ENCODE results near the gene SAMD4A. TPM values are rescaled to one million over a fixed set of nuclear protein-coding genes. Genes with fewer than 3 reads are reported as not detected.

The SAMD4A gene
- total and polyA plus RNA-seq, 2 of the 4 experiments (the other 2 are of a cell fraction), result 22.9 to 38.2 TPM

DNA sequence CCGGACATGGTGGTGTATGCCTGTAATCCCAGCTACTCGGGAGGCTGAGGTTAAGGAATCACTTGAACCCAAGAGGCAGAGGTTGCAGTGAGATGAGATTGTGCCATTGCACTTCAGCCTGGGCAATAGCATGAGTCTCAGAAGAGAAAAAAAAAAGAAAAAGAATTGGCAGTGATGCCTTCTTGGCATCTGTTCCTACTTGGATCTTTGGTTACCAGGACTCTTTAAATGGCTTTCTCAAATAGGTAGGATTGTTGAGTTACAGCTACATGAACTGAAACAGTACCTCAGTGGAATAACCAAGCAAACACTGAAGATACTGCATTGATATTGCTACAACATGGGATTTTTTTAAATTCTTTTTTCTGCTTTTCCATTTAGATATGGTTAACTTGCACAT lies 136.8 kb downstream of the SAMD4A start:
- no peak overlapping the region for H2AFZ ChIP-seq (replicated peaks; ENCODE audit: low read length, poor library complexity)
- ATAC-seq (ENCODE audit: low read depth) (no peak), DNase-seq (no peak)
- no peak overlapping the region for H3K4me2 ChIP-seq (ENCODE audit: low read depth, low read length)
- no CpG with 5 or more reads among the region's 2 CpGs for WGBS, 2 experiments (ENCODE audit: extremely low coverage in 2 of 2, insufficient read length in 1 of 2)
- H2BK120ac ChIP-seq (ENCODE audit: low read depth, low read length), result no peak overlapping the region
- H2BK20ac ChIP-seq (ENCODE audit: low read depth, low read length), result no peak overlapping the region
- no peak overlapping the region for H2BK15ac ChIP-seq (ENCODE audit: low read depth, low read length)
- H3K9me1 ChIP-seq (ENCODE audit: insufficient read depth, low read length), result peaks cover 27% of the 10 kb centered on the region
- H3K27me3 ChIP-seq (ENCODE audit: control insufficient read depth, insufficient read depth, low read length), result no peaks in the 10 kb centered on the region
- POLR2A ChIA-PET (ENCODE audit: unreplicated experiment), result no interaction called here
- dilution Hi-C loops (cut with HindIII; ENCODE audit: low sequenced_read_pairs, unreplicated experiment), result no loop called here
- H3K56ac ChIP-seq (ENCODE audit: extremely low read depth, insufficient read depth, low read length), result no peak overlapping the region
- no peak overlapping the region for H2AK5ac ChIP-seq (ENCODE audit: low read depth, low read length)
- no peak overlapping the region for H3K4me3 ChIP-seq (ENCODE audit: insufficient read depth, low read depth, low read length)
- H3K79me1 ChIP-seq (ENCODE audit: low read depth in 1 of 2, low read length in 2 of 2), result peaks cover 71 to 98% of the 10 kb centered on the region in 2 experiments
- no peak overlapping the region for H3K4ac ChIP-seq (ENCODE audit: low read depth, low read length)
- no peak overlapping the region for H4K5ac ChIP-seq (ENCODE audit: low read depth, low read length)
- H4K91ac ChIP-seq (ENCODE audit: insufficient read depth, low read depth, low read length), result no peak overlapping the region
- no peak overlapping the region for H3K27ac ChIP-seq (ENCODE audit: insufficient read depth, low read length)
- H2AK9ac ChIP-seq (replicated peaks; ENCODE audit: low read depth, low read length, poor library complexity), result no peak overlapping the region
- H2BK5ac ChIP-seq (ENCODE audit: low read depth, low read length, poor library complexity, severe bottlenecking), result no peak overlapping the region
- BruUV-seq (replicated peaks), result no TSS peak
- no peak overlapping the region for H3K18ac ChIP-seq (ENCODE audit: low read depth, low read length)
- no peak overlapping the region for H3K23ac ChIP-seq (ENCODE audit: low read depth, low read length)
- H4K8ac ChIP-seq (ENCODE audit: low read depth in 2 of 2, low read length in 2 of 2), result no peak overlapping the region
- no peak overlapping the region for H3K9ac ChIP-seq (ENCODE audit: low read depth, low read length)
- in situ Hi-C loops (cut with MboI; ENCODE audit: low sequenced_read_pairs), result no loop called here
- H3K9me3 ChIP-seq (ENCODE audit: control insufficient read depth, insufficient read depth, low read length), result no peaks in the 10 kb centered on the region
- peaks cover 5% of the 10 kb centered on the region for H3K4me1 ChIP-seq (ENCODE audit: control insufficient read depth, insufficient read depth, low read length)
- H3K14ac ChIP-seq (replicated peaks; ENCODE audit: low read depth, low read length), result no peak overlapping the region
- H3K36me3 ChIP-seq (ENCODE audit: control insufficient read depth, insufficient read depth, low read length), result peaks cover 14% of the 10 kb centered on the region
- TF ChIP-seq RFX5 (IDR thresholded peaks at IDR 0.05; ENCODE audit: low read depth, low read length), result no peak
- CTCF ChIA-PET, result interaction anchor here (0.6 kb wide), 1 partner anchor 68 kb away, joined by 4 read pairs; no protein-coding TSS in a partner anchor
- H4K20me1 ChIP-seq (ENCODE audit: insufficient read depth, low read length), result peaks cover 79% of the 10 kb centered on the region
- intact Hi-C loops (cut with micrococcal nuclease), result no loop called here
